HepG2 (cell line): ENCODE results near the gene SKIC2. TPM values are rescaled to one million over a fixed set of nuclear protein-coding genes. Genes with fewer than 3 reads are reported as not detected.

Experiments
- DR1 ChIP-seq: sonication (generic); formaldehyde crosslinking; IDR thresholded peaks from 2 replicates; pipeline ENCODE4 v1.8.0; 2021; ENCODE audit warnings: mild to moderate bottlenecking, missing genetic modification reagents, inconsistent platforms
- E2F2 ChIP-seq: sonication (generic); formaldehyde crosslinking; IDR thresholded peaks from 2 replicates; pipeline ENCODE4 v1.4.0; 2020; ENCODE audit warnings: missing genetic modification reagents, borderline replicate concordance
- EZH2 ChIP-seq: conservative IDR thresholded peaks from 2 replicates; pipeline ENCODE4 v1.6.1; 2012; ENCODE audit warnings: mild to moderate bottlenecking, low read depth, low read length, moderate library complexity
- FOXP4 ChIP-seq: sonication (generic); formaldehyde crosslinking; IDR thresholded peaks from 2 replicates; pipeline ENCODE4 v1.4.0; 2020; ENCODE audit warnings: missing genetic modification reagents
- GPN1 ChIP-seq: sonication (generic); formaldehyde crosslinking; IDR thresholded peaks from 2 replicates; pipeline ENCODE4 v1.5.1; 2020; ENCODE audit warnings: missing genetic modification reagents, borderline replicate concordance
- HOXA9 ChIP-seq: sonication (generic); formaldehyde crosslinking; IDR thresholded peaks from 2 replicates; pipeline ENCODE4 v1.8.1; 2022; ENCODE audit warnings: missing genetic modification reagents, mild to moderate bottlenecking, moderate library complexity, borderline replicate concordance
- IKZF1 ChIP-seq: fragments of 450-650 bp; IDR thresholded peaks from 2 replicates; pipeline ENCODE4 v1.7.1; 2016
- ISX ChIP-seq: sonication (generic); formaldehyde crosslinking; conservative IDR thresholded peaks from 2 replicates; pipeline ENCODE4 v1.5.0; 2020; ENCODE audit warnings: missing genetic modification reagents
- MIER3 ChIP-seq: IDR thresholded peaks from 2 replicates; pipeline ENCODE4 v1.6.1; 2016; ENCODE audit warnings: missing compliant biosample characterization, borderline replicate concordance
- PAX8 ChIP-seq: sonication (generic); formaldehyde crosslinking; IDR thresholded peaks from 2 replicates; pipeline ENCODE4 v1.8.0; 2022; ENCODE audit warnings: mild to moderate bottlenecking, missing genetic modification reagents, borderline replicate concordance
- TCF7 ChIP-seq: sonication (generic); IDR thresholded peaks from 2 replicates; pipeline ENCODE4 v1.6.1; 2016; ENCODE audit warnings: antibody characterized with exemption, low read depth
- THAP7 ChIP-seq: sonication (generic); formaldehyde crosslinking; IDR thresholded peaks from 2 replicates; pipeline ENCODE4 v1.8.1; 2023; ENCODE audit warnings: mild to moderate bottlenecking, missing genetic modification reagents
- TP53 ChIP-seq: sonication (generic); formaldehyde crosslinking; conservative IDR thresholded peaks from 2 replicates; pipeline ENCODE4 v1.4.0; 2020; ENCODE audit warnings: missing genetic modification reagents
- ZBTB39 ChIP-seq: sonication (generic); formaldehyde crosslinking; IDR thresholded peaks from 2 replicates; pipeline ENCODE4 v1.5.0; 2020; ENCODE audit warnings: missing genetic modification reagents
- ZIK1 ChIP-seq: sonication (generic); formaldehyde crosslinking; IDR thresholded peaks from 2 replicates; pipeline ENCODE4 v1.5.0; 2020; ENCODE audit warnings: mild to moderate bottlenecking, low read depth, missing genetic modification reagents, borderline replicate concordance
- ZNF382 ChIP-seq: sonication (generic); formaldehyde crosslinking; IDR thresholded peaks from 2 replicates; pipeline ENCODE4 v1.5.0; 2020; ENCODE audit warnings: missing genetic modification reagents, mild to moderate bottlenecking, borderline replicate concordance
- ZNF543 ChIP-seq: sonication (generic); formaldehyde crosslinking; IDR thresholded peaks from 2 replicates; pipeline ENCODE4 v1.4.0; 2020; ENCODE audit warnings: mild to moderate bottlenecking, missing genetic modification reagents
- ZNF567 ChIP-seq: sonication (generic); formaldehyde crosslinking; IDR thresholded peaks from 2 replicates; pipeline ENCODE4 v1.8.1; 2023; ENCODE audit warnings: mild to moderate bottlenecking, missing genetic modification reagents, borderline replicate concordance
- ZNF589 ChIP-seq: sonication (generic); formaldehyde crosslinking; conservative IDR thresholded peaks from 2 replicates; pipeline ENCODE4 v1.8.0; 2022; ENCODE audit warnings: mild to moderate bottlenecking, moderate library complexity, missing genetic modification reagents
- ZNF839 ChIP-seq: sonication (generic); formaldehyde crosslinking; IDR thresholded peaks from 2 replicates; pipeline ENCODE4 v1.4.0; 2020; ENCODE audit warnings: missing genetic modification reagents, mild to moderate bottlenecking, borderline replicate concordance
- polyA plus RNA-seq, 8 experiments: library from polyadenylated mRNA; depleted of rRNA in 3 of 8; stranded (reverse) in 7 of 8; unstranded in 1 of 8; fragments of >200 nt; fragmentation: Illumina TruSeq in 4 of 8; extraction: Trizol in 4 of 8; gene quantifications; 2 replicates each; pipeline versions ENCODE4 v1.2.1 to v1.2.3, GENCODE V29; 2011 to 2016; ENCODE audit warnings: low read depth in 4 of 8, missing spikeins in 1 of 8, mixed read lengths in 1 of 8; ENCODE audit not compliant: insufficient read depth in 1 of 8
- total RNA-seq, 5 experiments: library from RNA; depleted of rRNA; stranded (reverse); fragments of >200 nt; fragmentation: Illumina TruSeq; extraction: Trizol; gene quantifications; 2 replicates each; pipeline ENCODE4 v1.2.3, GENCODE V29; 2016; ENCODE audit warnings: low read depth in 1 of 5
- TF ChIP-seq, protein P1 (sequence below): sonication (generic); formaldehyde crosslinking; IDR thresholded peaks from 2 replicates; pipeline ENCODE4 v1.4.0; 2020; ENCODE audit warnings: missing genetic modification reagents, low read depth, mild to moderate bottlenecking, borderline replicate concordance

SKIC2 gene
- total and polyA plus RNA-seq, 2 of the 13 experiments (the other 11 are each of a cell fraction or from before 2014, with no cell fraction given) = 67.1 to 68.4 TPM

DNA sequence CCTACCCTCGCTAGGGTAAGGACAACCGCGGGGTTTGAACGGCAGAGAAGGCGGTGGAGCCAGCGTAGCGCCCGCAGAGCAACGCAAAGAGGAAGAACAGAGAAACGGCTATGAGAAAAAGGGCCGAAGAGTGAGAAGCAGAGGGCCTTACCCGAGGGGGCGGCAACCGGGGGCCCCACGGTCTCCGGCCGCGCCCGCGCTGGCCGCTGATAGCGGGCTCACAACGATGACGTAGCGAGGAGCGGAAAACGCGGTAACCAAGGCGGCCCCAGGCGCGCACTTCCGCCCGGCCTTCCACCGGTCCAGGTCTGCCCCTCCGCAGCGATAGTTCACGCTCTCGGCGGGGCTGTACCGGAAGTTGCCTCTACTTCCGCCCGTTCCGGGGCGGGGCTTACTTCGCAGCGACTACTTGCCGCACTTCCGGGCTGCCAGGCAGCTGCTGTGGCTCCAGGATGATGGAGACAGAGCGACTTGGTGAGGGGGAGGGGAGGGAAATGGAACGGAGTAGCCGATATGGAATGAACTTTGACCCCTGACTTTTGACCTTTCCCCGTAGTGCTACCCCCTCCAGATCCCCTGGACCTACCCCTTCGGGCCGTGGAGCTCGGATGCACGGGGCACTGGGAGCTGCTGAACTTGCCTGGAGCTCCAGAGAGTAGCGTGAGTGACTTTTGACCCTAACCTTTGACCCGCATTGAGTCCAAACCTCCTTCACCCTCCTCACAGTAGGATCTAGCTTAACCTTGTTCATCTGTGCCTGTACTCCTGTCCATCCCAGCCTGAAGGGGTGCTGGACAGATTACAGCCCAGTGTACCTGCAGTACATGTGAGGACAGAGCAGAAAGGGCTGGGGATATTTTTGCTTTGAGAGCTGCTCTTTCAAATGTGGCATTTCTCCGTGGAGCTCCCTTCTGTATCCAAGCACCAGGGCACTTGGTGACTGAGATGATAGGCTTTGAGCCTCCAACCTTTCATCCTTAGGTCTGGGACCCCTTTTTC lies at the start of gene SKIC2, which contains the start of gene NELFE (continued):
- TF ChIP-seq GPN1 (CRISPR knock-in tag) (no peak; the same call in 1 of the 2 replicates), ZNF839 (CRISPR knock-in tag) (peak; percentile 75; the same call in 1 of the 2 replicates), ZNF589 (CRISPR knock-in tag) (no peak; the same call in 1 of the 2 replicates), ZNF382 (CRISPR knock-in tag) (no peak), THAP7 (CRISPR knock-in tag) (peak; percentile 98), ZBTB39 (CRISPR knock-in tag) (no peak), PAX8 (CRISPR knock-in tag) (no peak), TCF7 (no peak), DR1 (peak; percentile 90), ZNF567 (CRISPR knock-in tag) (peak; percentile 23; the same call in 1 of the 2 replicates), MIER3 (CRISPR knock-in tag) (peak; percentile 74), IKZF1 (no peak), ISX (CRISPR knock-in tag) (0 out of 2 replicates have a peak, but pooled peaks have one; percentile 31), E2F2 (CRISPR knock-in tag) (peak; percentile 96), FOXP4 (CRISPR knock-in tag) (peak; percentile 75), HOXA9 (no peak), EZH2 (no peak), TP53 (CRISPR knock-in tag) (peak; percentile 91; the same call in 1 of the 2 replicates), ZIK1 (peak; percentile 22; the same call in 1 of the 2 replicates), ZNF543 (peak; percentile 6; the same call in 1 of the 2 replicates)
- TF ChIP-seq, protein P1, sequence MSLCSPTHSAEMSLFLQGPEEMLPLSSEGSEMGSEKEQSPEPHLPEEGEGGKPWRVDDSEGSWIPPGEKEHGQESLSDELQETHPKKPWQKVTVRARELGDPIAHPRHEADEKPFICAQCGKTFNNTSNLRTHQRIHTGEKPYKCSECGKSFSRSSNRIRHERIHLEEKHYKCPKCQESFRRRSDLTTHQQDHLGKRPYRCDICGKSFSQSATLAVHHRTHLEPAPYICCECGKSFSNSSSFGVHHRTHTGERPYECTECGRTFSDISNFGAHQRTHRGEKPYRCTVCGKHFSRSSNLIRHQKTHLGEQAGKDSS = peak; percentile 17; the same call in 1 of the 2 replicates
